GM21825 (cell line): ENCODE measurements around the gene NCBP3.
"Not testable (repeated sequence)": the region's sequence is repeated elsewhere in the genome, so short reads cannot be mapped to it uniquely, and the experiment has no call there.

Experiments
- ATAC-seq: cut with Tn5 transposase; IDR thresholded peaks from one replicate; pipeline ENCODE4 v1.9.1; 2021; ENCODE audit warnings: mild to moderate bottlenecking, moderate library complexity; ENCODE audit not compliant: unreplicated experiment

The NCBP3 gene

GRCh38 chr17:3882276-3882675 lies 36.2 kb upstream of the NCBP3 start:
- ATAC-seq, result no peak

GRCh38 chr17:3880983-3881382 lies 34.9 kb upstream of the NCBP3 start:
- no peak for ATAC-seq

DNA sequence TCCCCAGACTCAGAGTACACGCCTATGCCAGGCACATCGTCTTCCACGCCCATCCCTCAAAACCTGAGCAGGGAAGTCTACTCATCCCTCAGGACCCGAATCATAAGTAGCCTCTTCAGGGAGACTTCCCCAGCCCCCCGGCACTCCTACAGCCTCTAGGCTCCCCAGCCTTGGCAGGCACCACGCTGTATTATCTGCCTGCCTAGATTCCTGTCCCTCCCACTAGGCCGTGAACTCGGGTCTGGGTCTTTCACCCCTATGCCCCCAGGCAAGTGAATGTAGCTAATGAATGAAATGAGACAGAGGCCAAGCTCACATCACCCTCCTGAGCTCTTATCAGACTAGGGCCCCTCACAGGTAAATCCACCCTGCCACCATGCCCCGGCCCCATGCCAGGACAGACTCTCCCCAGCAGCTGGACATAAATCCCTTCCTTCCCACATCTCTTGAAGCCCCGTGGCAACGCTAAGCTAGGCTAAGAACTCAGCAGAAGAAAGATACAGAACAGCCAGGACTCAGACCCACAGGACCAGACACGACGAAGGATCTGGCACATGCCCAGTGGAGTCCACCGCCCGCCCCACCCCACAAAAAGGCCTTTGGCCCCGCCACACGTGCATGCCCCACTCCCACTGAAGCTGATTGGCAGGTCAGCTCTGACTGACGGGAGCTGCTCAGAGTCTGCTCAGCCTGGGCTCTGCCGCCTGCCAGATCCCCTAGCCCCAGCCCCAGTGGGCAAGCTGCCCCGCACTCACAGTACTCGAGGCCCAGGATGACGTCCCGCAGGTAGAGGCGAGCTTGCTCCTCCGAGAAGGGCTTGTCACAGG lies 33.8 kb upstream of the NCBP3 start:
- no peak for ATAC-seq

DNA sequence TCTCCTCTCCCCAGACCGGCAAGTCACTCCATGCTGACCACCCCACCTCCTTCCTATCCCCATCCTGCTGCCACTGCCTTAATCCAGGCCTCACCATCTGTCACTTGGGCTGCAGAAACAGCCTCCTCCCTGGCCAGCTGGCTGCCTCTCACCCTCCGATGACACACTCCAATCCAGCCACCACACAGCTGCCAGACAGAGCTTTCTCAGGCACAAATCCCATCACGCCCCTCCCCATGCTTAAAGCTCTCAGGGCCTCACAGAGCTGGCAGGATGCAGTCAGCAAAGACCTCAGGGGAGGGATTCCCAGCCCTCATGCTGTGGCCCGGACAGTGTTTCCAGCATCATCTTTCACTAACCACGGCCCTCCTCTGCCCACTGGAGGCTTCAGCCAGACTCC lies 33.1 kb upstream of the NCBP3 start:
- no peak for ATAC-seq

- ATAC-seq, result no peak
Measured at GRCh38 chr17:3877220-3877619, 31.2 kb upstream of the NCBP3 start.

GRCh38 chr17:3875317-3875716 lies 29.3 kb upstream of the NCBP3 start:
- ATAC-seq, result no peak

DNA sequence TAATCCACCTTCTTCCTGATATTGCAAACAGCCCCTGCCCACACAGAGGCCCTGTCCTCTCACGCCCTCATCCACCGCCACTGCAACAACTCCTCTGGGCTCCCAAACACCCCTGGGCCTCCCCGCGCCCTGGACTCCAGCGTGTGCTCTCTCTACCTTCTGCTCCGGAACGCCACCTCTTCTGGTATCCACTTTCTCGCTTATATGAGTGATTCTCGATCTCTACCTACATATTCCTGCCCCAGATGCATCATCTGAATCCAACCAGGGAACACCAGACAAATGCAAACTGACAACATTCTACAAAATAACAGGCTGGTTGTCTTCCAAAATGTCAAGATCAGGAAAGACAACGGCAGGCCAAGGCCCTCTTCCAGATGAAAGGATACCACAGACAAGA lies 27.8 kb upstream of the NCBP3 start:
- ATAC-seq, result no peak

DNA sequence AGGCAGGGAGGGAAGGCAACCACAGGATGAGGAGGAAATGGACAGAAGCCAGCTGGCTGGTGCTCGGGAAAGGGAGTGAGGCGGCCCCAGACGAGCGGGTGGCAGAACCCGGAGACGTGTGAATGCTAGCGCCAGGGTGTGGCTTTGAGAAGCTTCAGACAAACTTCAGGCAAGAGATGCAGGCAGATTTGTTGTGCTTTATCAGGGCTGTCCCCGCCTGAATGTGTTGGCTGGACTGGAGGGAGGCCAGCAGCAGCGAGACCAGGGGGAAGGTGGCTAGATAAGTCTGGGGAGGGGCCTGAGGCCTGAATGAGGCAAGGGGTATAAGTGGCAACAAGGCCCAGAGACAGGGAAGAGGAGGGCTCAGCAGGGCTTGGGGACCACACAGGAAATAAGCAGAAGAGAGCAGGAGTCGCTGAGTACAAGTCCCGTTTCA lies 24.8 kb upstream of the NCBP3 start:
- no peak for ATAC-seq

- ATAC-seq, result no peak
Measured at GRCh38 chr17:3867606-3868005, 21.6 kb upstream of the NCBP3 start.

- no peak for ATAC-seq
Measured at GRCh38 chr17:3867106-3867505, 21.1 kb upstream of the NCBP3 start.

DNA sequence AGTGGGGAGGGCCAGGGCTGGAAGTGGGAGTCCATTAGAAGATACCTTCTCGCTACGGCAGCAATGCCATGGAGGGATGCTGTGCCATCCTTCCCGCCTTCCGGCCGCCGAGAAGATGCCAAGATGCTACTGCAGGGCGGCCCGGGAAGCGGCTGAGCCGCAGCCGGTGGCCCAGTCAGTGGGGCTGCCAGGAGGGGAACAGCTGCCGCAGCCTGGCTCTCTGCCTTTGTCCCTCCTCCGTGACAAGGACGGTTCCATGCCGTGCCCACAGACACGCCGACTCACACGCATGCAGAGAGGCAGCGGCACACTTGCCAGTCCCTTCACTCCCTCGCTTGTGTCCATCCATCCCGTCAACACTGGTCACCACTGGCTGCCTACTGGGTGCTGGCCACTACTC lies 20.2 kb upstream of the NCBP3 start:
- no peak for ATAC-seq

DNA sequence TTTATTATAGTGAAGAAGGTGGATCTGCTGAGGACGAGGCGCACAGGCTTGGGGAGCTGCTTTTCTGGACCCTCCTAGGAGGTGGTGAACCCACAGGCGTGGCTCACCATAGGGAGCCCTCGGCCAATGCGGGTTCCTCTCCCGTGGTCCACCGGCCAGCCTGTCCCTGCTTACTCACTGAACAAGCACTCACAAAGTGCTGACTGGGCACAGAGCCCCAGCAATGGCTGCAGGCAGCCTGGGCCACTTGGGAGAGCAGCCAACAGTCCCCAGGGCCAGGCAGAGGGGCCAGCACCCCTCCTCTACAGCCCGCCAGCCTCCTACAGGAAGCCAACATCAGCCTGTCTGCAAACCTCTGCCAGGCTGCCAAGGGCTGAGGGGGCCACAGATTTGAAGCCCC lies 19.1 kb upstream of the NCBP3 start:
- no peak for ATAC-seq

DNA sequence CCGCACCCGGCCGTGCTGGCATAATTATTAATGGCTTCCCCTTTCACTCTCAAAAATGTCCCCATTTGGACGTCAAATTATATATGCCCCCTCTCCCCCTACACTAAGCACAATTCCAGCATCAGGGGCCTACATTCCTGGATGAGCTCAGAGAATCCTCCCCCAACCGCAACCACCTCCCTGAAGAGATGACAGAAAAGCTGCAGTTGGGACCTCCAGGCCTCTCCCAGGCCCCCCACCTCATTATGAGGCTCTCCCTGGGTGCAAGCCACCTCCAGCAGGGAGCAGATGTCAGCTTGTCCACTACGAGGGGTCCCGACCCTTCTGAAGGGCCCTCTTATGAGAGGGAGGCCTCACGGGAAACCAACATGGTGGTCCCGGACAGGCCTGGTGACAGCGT lies 18.5 kb upstream of the NCBP3 start:
- ATAC-seq, result no peak

DNA sequence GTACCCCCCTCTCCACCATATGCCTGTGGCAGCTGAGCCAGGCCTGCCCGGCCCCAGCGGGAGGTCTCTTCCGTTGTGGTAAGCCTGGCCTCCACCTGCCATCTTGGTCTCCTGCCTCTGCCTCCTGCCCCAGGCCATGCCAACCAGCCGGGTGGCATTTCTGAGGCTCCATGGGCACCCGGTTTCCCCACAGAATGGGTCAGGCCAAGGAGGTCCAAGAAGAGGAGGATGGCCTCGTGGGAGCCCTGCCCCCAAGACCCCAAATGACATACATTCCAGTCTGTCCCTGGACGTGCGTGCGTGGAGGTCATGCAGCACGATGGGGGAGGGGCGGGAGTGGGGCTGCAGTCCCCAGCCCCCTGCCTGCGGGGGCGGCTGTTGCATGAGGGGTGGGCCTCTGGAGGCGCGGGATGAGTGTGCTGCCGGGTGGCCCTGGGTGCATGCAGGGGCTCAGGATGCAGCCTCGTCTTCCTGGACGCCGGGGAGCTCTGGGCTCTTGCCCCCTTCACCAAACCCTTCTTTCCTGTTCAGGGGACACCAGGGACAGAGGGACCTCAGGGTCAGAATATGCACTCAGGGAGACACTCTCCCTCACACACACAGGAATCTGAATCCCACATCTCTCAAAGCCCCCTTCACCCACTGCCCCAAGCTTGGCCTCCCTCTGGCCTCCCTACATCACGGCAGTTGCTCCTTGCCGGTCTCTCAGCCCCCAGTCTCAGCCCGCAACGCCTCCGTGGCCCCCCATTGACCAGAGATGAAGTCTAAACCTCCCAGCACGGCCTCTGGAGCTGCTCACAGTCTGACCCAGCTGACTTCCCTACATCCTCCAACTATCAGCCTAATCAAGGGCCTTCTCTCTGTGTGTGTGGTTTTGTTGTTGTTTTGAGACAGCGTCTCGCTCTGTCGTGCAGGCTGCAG lies 16.0 kb upstream of the NCBP3 start:
- ATAC-seq, result no peak

DNA sequence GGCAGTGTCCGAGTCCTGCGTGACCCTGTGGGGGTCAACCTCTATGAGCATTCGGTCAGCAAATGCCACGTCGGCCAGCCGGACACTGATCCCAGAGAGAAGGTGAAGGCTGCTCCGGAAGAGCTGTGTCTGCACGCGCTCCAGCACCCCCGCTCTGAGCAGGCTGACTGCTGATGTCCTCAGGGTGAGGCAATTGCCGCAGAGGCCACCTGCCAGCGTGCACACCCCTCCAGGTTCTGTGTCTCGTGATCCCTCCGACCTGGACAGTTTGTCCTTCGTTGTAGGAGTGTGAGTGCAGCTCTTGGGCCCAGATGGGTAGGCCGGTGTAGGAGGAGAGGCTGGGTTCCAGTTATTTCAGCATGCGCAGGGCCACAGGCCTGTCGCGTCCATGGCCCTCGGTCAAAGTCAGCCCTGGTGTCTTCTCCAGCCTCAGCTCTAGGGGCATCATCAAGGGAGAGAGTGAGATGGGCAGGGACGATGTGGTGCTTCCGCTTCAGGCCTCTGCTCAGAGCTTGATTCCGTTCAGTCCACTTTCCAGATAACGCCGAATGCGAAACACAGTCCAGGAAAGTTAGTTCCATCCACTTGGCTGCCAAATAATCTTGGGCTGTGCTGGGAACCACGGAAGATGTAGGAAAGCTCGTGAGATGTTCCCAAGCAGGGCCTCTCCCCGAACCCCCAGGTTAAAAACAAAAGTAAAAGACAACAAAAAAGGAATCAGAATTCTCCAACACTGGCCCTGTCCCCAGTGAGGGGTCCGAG lies 15.1 kb upstream of the NCBP3 start:
- ATAC-seq, result no peak

DNA sequence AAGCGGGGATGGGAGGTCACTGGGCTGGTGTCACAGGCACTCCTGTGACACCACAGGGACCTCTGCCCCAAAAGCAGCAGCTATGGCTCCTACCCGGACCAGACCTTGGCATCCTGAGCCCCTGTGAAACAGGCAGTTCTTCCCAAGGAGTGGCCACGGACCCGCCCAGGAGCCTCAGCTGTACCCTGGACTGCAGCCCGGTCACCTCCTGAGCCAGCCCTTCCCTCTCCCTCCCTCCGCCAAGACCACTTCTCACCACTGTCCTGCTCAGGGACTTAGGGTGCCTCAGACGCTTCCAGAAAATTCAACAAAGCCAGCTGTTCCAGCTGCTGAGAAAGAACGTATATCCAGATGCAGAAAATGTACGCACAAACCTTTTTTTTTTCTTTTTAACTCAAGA lies 13.9 kb upstream of the NCBP3 start:
- no peak for ATAC-seq

DNA sequence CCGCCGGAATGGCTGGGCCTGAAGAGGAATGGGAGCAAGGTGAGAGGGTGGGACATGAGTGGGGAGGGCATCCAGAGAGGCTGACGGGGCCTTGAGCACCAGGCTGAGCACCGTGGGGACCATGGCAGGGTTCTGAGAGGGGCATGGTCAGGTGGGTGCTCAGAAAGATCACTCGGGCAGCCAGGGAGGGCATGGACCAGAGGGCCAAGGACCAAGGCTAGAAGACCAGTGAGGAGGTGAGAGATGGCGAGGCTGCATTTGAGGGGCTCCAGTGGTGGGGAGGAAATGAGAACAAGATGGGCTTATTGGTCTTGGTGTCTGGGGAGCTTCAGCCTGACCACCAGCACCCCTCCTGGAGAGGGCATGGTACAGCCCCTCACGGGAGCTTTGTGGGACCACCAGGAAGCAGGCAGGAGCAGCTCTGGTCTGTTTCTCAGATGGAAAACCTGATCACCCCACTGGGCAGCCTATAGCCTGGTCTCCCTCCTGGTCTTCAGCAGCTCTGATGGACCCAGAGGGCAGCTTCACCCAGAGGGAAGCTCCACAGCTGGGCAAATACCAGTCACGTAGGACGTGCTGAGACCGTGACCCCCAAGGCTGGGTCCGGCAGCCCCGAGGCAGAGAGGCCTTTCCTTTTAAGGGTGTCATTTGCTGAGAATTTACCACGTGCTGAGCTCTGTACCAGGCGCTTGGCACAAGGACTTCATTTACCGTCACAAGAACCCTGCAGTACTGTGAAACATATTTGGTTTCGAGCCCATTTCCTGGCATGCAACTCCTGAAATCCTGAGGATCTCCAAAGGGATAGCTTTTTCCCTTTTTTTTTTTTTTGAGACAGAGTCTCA lies 11.4 kb upstream of the NCBP3 start:
- no peak for ATAC-seq

DNA sequence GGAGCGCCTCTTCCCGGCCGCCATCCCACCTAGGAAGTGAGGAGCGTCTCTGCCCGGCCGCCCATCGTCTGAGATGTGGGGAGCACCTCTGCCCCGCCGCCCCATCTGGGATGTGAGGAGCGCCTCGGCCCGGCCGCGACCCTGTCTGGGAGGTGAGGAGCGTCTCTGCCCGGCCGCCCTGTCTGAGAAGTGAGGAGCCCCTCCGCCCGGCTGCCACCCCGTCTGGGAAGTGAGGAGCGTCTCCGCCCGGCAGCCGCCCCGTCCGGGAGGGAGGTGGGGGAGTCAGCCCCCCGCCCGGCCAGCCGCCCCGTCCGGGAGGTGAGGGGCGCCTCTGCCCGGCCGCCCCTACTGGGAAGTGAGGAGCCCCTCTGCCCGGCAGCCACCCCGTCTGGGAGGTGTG lies 8.2 kb upstream of the NCBP3 start:
- ATAC-seq, result not testable (repeated sequence)

DNA sequence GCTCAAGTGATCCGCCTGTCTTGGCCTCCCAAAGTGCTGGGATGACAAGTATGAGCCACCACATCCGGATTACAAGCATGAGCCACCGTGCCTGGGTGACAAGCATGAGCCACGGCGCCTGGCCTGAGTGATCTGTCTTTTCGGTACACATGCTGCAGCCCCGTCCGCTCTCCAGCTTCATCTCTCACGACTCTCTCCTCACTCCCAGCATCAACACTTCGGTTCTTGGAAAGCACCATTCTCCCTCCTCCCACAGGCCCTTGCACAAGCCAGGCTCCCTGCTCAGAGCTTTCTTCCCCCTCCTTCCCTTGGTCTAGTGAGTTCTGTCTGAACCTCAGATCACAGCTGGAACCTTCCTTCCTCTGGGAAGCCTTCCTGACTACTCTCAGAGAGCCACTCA lies 6.5 kb upstream of the NCBP3 start:
- ATAC-seq, result no peak

GRCh38 chr17:3851461-3852100 lies 5.5 kb upstream of the NCBP3 start:
- no peak for ATAC-seq
